Suprapubic skin (tissue), 4 donors: ENCODE results near the gene TIMM13. TPM values are rescaled to one million over a fixed set of nuclear protein-coding genes. Genes with fewer than 3 reads are reported as not detected.
A peak's percentile ranks its signal among the peaks of the same experiment; 100 is the strongest.

Source experiments
- DNase-seq, 2 donors: peaks; one replicate each; pipeline ENCODE4 v3.0.0-alpha.2; 2019; ENCODE audit warnings: low spot score in 2 of 2
- H3K27ac ChIP-seq: fragments of 200-600 bp; sonication (generic); one replicate; pipeline ENCODE4 v1.5.1; 2019
- H3K27me3 ChIP-seq: fragments of 200-600 bp; sonication (generic); one replicate; pipeline ENCODE4 v1.5.1; 2019
- H3K36me3 ChIP-seq: fragments of 200-600 bp; sonication (generic); one replicate; pipeline ENCODE4 v1.5.1; 2019
- H3K4me1 ChIP-seq: fragments of 200-600 bp; sonication (generic); one replicate; pipeline ENCODE4 v1.5.1; 2019
- H3K4me3 ChIP-seq: fragments of 200-600 bp; sonication (generic); one replicate; pipeline ENCODE4 v1.5.1; 2019; ENCODE audit warnings: mild to moderate bottlenecking
- H3K9me3 ChIP-seq: fragments of 200-600 bp; sonication (generic); one replicate; pipeline ENCODE4 v1.5.1; 2019
- EP300 ChIP-seq: sonication (generic); formaldehyde crosslinking; IDR thresholded peaks from one replicate; pipeline ENCODE4 v1.6.1; 2017; ENCODE audit warnings: antibody characterized with exemption
- POLR2A ChIP-seq, 2 donors: fragments of 450-650 bp; IDR thresholded peaks; one replicate each; pipeline ENCODE4 v1.6.1; 2017; ENCODE audit warnings: antibody characterized with exemption in 2 of 2, mild to moderate bottlenecking in 2 of 2, moderate library complexity in 2 of 2
- POLR2AphosphoS5 ChIP-seq, 3 donors: sonication (generic); formaldehyde crosslinking; IDR thresholded peaks; one replicate each; pipeline ENCODE4 v1.6.1; 2017; ENCODE audit warnings: antibody characterized with exemption in 3 of 3
- WGBS: methylation state at CpG from one replicate; pipeline ENCODE4 v1.1.5; 2018; 5-methylcytosine and 5-hydroxymethylcytosine counted together
- total RNA-seq, 4 donors: library from RNA; depleted of rRNA; stranded (reverse); fragments of >200 nt; gene quantifications; one replicate each; pipeline ENCODE4 v1.1.0, GENCODE V29; 2016
- TF ChIP-seq, protein P1 (sequence below), 2 donors: fragments of 200-600 bp in 1 of 2; fragments of 450-650 bp in 1 of 2; sonication (generic) in 1 of 2; IDR thresholded peaks; one replicate each; pipeline ENCODE4 v1.5.1; 2016 to 2019; ENCODE audit warnings: antibody characterized with exemption in 2 of 2, mild to moderate bottlenecking in 1 of 2, moderate library complexity in 1 of 2

Gene TIMM13
- total RNA-seq, 4 donors from 2014 or later: 22.1 to 48.6 (median 46.6) TPM

DNA sequence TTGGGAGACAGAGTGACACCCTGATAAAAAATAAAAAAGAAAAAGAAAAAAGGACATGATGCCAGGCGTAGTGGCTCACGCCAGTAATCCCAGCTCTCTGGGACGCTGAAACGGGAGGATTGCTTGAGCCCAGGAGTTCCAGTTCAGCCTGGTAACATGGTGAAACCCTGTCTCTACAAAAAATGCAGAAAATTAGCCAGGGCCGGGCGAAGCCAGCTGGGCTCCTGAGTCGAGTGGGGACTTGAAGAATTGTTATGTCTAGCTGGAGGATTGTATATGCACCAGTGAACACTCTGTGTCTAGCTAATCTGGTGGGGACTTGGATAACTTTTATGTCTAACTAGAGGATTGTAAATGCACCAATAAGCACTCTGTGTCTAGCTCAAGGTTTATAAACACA is 35.0 kb downstream of the TIMM13 start:
- Histone ChIP-seq H3K4me1 (no peaks in the 10 kb centered on the region), H3K9me3 (no peaks in the 10 kb centered on the region), H3K4me3 (no peak overlapping the region), H3K27ac (no peak overlapping the region), H3K36me3 (no peaks in the 10 kb centered on the region), H3K27me3 (peaks cover 8% of the 10 kb centered on the region)
- TF ChIP-seq, protein P1, sequence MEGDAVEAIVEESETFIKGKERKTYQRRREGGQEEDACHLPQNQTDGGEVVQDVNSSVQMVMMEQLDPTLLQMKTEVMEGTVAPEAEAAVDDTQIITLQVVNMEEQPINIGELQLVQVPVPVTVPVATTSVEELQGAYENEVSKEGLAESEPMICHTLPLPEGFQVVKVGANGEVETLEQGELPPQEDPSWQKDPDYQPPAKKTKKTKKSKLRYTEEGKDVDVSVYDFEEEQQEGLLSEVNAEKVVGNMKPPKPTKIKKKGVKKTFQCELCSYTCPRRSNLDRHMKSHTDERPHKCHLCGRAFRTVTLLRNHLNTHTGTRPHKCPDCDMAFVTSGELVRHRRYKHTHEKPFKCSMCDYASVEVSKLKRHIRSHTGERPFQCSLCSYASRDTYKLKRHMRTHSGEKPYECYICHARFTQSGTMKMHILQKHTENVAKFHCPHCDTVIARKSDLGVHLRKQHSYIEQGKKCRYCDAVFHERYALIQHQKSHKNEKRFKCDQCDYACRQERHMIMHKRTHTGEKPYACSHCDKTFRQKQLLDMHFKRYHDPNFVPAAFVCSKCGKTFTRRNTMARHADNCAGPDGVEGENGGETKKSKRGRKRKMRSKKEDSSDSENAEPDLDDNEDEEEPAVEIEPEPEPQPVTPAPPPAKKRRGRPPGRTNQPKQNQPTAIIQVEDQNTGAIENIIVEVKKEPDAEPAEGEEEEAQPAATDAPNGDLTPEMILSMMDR (IDR thresholded peaks at IDR 0.05): no peak
- no peak for TF ChIP-seq POLR2AphosphoS5 (IDR thresholded peaks at IDR 0.05)
- TF ChIP-seq POLR2A (IDR thresholded peaks at IDR 0.05): no peak
- no peak for TF ChIP-seq EP300
- WGBS: 54% methylated on average over 7 of the region's 7 CpGs
- no peak for DNase-seq

GRCh38 chr19:2391118-2391725 is 36.2 kb downstream of the TIMM13 start:
- H3K9me3 ChIP-seq: no peaks in the 10 kb centered on the region
- no peaks in the 10 kb centered on the region for H3K36me3 ChIP-seq
- WGBS: 9% methylated on average over 10 of the region's 10 CpGs
- H3K27me3 ChIP-seq: peaks cover 4% of the 10 kb centered on the region
- no peak overlapping the region for H3K4me3 ChIP-seq
- no peak overlapping the region for H3K27ac ChIP-seq
- DNase-seq: no peak
- no peaks in the 10 kb centered on the region for H3K4me1 ChIP-seq
- TF ChIP-seq POLR2AphosphoS5 (IDR thresholded peaks at IDR 0.05): no peak
- TF ChIP-seq, protein P1 (IDR thresholded peaks at IDR 0.05): peak; percentile 73 to 74

DNA sequence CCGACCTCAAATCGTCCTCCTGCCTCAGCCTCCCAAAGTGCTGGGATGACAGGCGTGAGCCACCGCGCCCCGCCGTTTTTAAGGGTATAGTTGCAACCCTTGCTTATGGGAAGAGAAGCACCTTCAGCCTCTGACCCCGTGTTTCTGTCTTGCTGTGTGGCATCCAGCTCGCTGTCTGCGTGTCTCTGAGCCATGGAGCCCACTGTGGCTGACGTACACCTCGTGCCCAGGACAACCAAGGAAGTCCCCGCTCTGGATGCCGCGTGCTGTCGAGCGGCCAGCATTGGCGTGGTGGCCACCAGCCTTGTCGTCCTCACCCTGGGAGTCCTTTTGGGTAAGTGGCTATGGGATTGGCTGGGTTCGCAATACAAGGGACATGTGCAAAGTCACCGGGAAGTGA is 37.8 kb downstream of the TIMM13 start:
- no peak overlapping the region for H3K27ac ChIP-seq
- no peak for DNase-seq
- no peak for TF ChIP-seq POLR2AphosphoS5 (IDR thresholded peaks at IDR 0.05)
- peaks cover 11% of the 10 kb centered on the region for H3K4me1 ChIP-seq
- H3K4me3 ChIP-seq: no peak overlapping the region
- no peaks in the 10 kb centered on the region for H3K9me3 ChIP-seq
- H3K27me3 ChIP-seq: no peaks in the 10 kb centered on the region
- WGBS: 85% methylated on average over 19 of the region's 21 CpGs
- H3K36me3 ChIP-seq: no peaks in the 10 kb centered on the region

DNA sequence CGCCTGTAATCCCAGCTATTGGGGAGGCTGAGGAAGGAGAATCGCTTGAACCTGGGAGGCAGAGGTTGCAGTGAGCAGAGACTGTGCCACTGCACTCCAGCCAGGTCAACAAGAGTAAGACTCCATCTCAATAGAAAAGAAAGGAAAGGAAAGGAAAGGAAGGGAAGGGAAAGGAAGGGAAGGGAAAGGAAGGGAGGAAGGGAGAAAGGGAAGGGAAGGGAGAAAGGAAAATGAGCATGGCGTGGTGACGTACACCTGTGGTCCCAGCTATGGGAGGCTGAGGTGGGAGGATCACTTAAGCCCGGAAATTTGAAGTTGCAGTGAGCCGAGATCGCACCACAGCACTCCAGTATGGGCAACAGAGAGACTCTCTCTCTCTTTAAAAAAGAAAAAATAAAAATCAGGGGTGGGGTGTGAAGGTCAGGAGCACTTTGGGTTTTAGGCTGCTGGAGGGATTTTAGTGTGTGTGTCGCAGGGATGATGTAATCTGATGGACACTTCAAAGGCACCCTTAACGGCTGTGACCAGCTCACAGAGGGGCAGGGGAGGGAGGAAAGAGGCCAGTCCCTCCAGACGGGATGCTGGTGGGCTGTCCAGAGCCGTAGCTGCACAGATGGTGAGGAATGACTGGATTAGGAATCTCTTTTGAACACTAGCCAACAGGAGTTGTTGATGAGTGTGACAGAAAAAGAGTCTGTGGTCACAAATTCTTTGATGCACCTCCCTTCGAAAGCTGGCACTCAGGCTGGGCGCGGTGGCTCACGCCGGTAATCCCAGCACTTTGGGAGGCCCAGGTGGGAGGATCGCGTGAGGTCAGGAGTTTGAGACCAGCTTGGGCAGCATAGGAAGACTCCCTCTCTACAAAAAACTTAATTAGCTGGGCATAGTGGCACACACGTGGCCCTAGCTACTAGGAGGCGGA is 39.8 kb downstream of the TIMM13 start:
- Histone ChIP-seq H3K4me3 (no peak overlapping the region), H3K27ac (no peak overlapping the region), H3K27me3 (no peaks in the 10 kb centered on the region), H3K4me1 (peaks cover 15% of the 10 kb centered on the region), H3K36me3 (no peaks in the 10 kb centered on the region), H3K9me3 (no peaks in the 10 kb centered on the region)
- TF ChIP-seq EP300 (no peak), POLR2A (IDR thresholded peaks at IDR 0.05) (no peak)
- WGBS: 74% methylated on average over 13 of the region's 20 CpGs
- DNase-seq: no peak

DNA sequence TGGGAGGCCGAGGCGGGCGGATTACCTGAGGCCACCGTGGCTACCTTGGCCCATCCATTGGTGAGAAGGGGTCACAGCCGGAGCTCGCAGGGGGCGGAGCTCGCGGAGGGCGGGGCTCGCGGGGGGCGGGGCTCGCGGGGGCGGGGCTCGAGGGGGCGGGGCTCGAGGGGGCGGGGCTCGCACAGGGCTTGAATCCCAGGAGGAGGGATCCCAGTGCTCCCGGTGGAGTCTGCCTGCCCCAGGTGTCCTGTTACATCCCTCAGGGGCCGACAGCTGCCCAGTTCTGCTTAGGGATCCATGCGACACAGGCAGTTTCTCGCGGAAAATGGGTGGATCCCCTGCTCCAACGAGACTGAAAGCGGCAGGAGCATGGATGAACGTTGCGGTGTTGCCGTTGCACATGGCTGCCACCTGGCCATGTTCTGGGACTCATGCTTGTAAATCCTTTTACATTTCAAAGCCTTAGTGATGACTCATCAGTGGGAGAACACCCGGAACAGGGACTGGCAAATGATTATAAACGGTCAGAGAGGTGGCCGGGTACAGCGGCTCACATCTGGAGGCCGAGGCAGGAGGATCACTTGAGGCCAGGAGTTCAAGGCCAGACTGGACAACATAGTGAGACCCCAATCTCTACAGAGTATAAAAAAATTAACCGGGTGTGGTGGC is 42.2 kb downstream of the TIMM13 start:
- DNase-seq: no peak
- TF ChIP-seq EP300 (no peak), POLR2A (IDR thresholded peaks at IDR 0.05) (no peak), POLR2AphosphoS5 (IDR thresholded peaks at IDR 0.05) (no peak)
- TF ChIP-seq, protein P1 (IDR thresholded peaks at IDR 0.05): no peak

More for the DNA sequence above, 42.2 kb downstream of the TIMM13 start:
- Histone ChIP-seq H3K4me3 (peak overlapping the region; percentile 23), H3K27me3 (no peaks in the 10 kb centered on the region), H3K9me3 (no peaks in the 10 kb centered on the region), H3K36me3 (no peaks in the 10 kb centered on the region), H3K4me1 (peaks cover 15% of the 10 kb centered on the region), H3K27ac (no peak overlapping the region)
- WGBS: 53% methylated on average over 7 of the region's 37 CpGs
